ENCODE results near the gene BAZ1A. TPM values are rescaled to one million over a fixed set of nuclear protein-coding genes. Genes with fewer than 3 reads are reported as not detected.

Gene BAZ1A
- total and polyA plus RNA-seq, 12 donors: 3.8 to 14.5 (median 5.2) TPM

DNA sequence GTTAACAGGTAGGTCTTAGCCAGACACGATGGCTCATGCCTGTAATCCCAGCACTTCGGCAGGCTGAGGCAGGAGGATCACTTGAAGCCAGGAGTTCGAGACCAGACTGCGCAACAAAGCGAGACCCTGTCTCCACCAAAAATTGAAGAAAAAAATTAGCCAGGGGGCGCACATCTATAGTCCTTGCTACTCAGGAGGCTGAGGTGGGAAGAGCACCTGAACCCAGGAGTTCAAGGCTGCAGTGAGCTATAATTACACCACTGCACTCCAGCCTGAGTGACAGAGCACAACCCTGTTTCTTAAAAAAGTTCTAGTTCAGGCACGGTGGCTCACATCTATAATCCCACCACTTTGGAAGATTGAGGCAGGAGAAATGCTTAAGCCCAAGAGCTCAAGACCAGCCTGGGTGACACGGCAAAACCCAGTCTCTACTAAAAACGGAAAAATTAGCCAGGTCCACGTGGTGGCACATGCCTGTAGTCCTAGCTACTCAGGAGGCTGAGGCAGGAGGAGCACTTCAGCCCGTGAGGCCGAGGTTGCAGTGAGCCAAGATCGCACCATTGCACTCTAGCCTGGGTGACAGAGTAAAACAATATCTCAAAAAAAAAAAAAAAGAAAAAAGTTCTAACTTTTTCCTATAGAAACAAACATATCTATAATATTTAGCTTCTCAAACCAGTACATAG is 9.1 kb downstream of the BAZ1A start:
- no peaks in the 10 kb centered on the region for H3K27me3 ChIP-seq
- DNase-seq (no peak), ATAC-seq (no peak)
- H3K9me3 ChIP-seq: no peaks in the 10 kb centered on the region
- intact Hi-C loops (cut with DNase I): no loop called here
- H3K4me3 ChIP-seq: no peak overlapping the region
- H3K4me1 ChIP-seq: peaks cover 0 to 13% (median 0%) of the 10 kb centered on the region in 9 donors
- WGBS, 2 donors: 95% methylated on average over 13 of the region's 13 CpGs
- TF ChIP-seq CTCF (IDR thresholded peaks at IDR 0.05): no peak
- H3K27ac ChIP-seq: no peak overlapping the region
- H3K36me3 ChIP-seq: peaks cover 0 to 66% (median 4%) of the 10 kb centered on the region in 9 donors

- no peak overlapping the region for H3K27ac ChIP-seq
- DNase-seq: no peak
- no peaks in the 10 kb centered on the region for H3K9me3 ChIP-seq
- no peak for ATAC-seq
- no peaks in the 10 kb centered on the region for H3K4me1 ChIP-seq
- H3K27me3 ChIP-seq: no peaks in the 10 kb centered on the region
- H3K4me3 ChIP-seq: no peak overlapping the region
- peaks cover 0 to 80% (median 4%) of the 10 kb centered on the region in 9 donors for H3K36me3 ChIP-seq
- 87 to 100% methylated on average over 1 of the region's 1 CpG for WGBS, 2 donors
- TF ChIP-seq CTCF (IDR thresholded peaks at IDR 0.05): no peak
- intact Hi-C loops (cut with DNase I): no loop called here
Measured at GRCh38 chr14:34863844-34864243, 11.3 kb downstream of the BAZ1A start.

GRCh38 chr14:34858765-34859164 is 16.4 kb downstream of the BAZ1A start:
- Histone ChIP-seq H3K36me3 (peaks cover 0 to 86% (median 4%) of the 10 kb centered on the region in 9 donors), H3K4me1 (peaks cover 0 to 17% (median 0%) of the 10 kb centered on the region in 9 donors), H3K27me3 (no peaks in the 10 kb centered on the region), H3K27ac (no peak overlapping the region), H3K9me3 (no peaks in the 10 kb centered on the region), H3K4me3 (no peak overlapping the region)
- TF ChIP-seq CTCF (IDR thresholded peaks at IDR 0.05): no peak
- WGBS, 2 donors: 94 to 96% methylated on average over 2 of the region's 2 CpGs
- DNase-seq (no peak), ATAC-seq (no peak)
- intact Hi-C loops (cut with DNase I): no loop called here

DNA sequence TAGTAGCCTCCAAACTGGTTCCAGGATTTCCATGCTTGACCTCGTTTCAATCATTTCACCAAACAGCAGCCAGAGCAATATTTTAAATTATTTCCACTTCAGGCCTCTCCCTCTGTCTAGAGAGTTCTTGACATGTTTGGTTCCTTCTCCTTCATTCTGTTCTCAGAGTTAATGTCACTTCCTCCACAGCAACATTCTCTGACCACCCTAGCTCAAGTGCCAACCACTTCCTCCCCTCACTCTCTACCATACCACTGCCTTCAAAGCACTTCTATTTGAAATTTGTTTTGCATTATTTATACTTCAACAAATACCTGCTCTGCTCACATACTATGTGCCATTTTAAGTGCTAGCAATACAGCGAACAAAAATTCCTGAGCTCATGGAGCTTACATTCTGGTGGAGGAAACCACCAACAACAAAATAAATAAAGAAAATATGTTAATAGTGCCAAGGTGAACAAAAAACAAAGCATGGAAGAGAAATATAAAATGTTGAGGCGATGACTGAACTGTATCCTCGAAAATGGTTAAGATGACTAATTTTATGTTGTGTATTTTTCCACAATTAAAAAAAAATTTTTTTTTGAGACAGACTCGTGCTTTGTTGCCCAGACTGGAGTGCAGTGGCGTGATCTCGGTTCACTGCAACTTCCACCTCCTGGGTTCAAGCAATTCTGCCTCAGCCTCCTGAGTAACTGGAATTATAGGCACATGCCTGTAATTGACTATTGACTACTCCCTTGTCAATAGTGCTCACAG is 17.3 kb downstream of the BAZ1A start:
- peak overlapping the region in 1 of 10 donors; percentile 74 for H3K27ac ChIP-seq
- H3K4me1 ChIP-seq: peaks cover 0 to 23% (median 0%) of the 10 kb centered on the region in 9 donors
- H3K27me3 ChIP-seq: no peaks in the 10 kb centered on the region
- ATAC-seq (no peak), DNase-seq (no peak)
- H3K36me3 ChIP-seq: peaks cover 0 to 88% (median 4%) of the 10 kb centered on the region in 9 donors
- WGBS, 2 donors: 85% methylated on average over 7 of the region's 7 CpGs
- no peaks in the 10 kb centered on the region for H3K9me3 ChIP-seq
- intact Hi-C loops (cut with DNase I): no loop called here
- no peak for TF ChIP-seq CTCF (IDR thresholded peaks at IDR 0.05)
- no peak overlapping the region for H3K4me3 ChIP-seq
